HG02571 (cell line): ENCODE data around the gene C2orf80.
"Not testable (repeated sequence)": the region's sequence is repeated elsewhere in the genome, so short reads cannot be mapped to it uniquely, and the experiment has no call there.

ENCODE experiments used
- ATAC-seq: cut with Tn5 transposase; IDR thresholded peaks from one replicate; pipeline ENCODE4 v1.9.1; 2021; ENCODE audit warnings: mild to moderate bottlenecking, moderate library complexity; ENCODE audit not compliant: unreplicated experiment

Gene C2orf80

GRCh38 chr2:208179028-208179609 is 10.7 kb downstream of the C2orf80 start:
- no peak for ATAC-seq

- no peak for ATAC-seq
Measured at GRCh38 chr2:208175840-208176153, 14.0 kb downstream of the C2orf80 start.

GRCh38 chr2:208175069-208175839 is 14.6 kb downstream of the C2orf80 start:
- peak; percentile 98 for ATAC-seq

- no peak for ATAC-seq
Measured at GRCh38 chr2:208174144-208174543, 15.7 kb downstream of the C2orf80 start.

- ATAC-seq = no peak
Measured at GRCh38 chr2:208172125-208172524, 17.7 kb downstream of the C2orf80 start.

- no peak for ATAC-seq
Measured at GRCh38 chr2:208164951-208165755, 24.7 kb downstream of the C2orf80 start.

GRCh38 chr2:208163489-208163888 is 26.3 kb downstream of the C2orf80 start, which contains the start of gene CRYGA:
Gene CRYGA (minus strand): TSS chr2:208163589. CDS start chr2:208163556, 33 bp downstream.
- no peak for ATAC-seq

- no peak for ATAC-seq
Measured at GRCh38 chr2:208156439-208156838, 33.4 kb downstream of the C2orf80 start.

GRCh38 chr2:208153156-208153555 is 36.7 kb downstream of the C2orf80 start:
- ATAC-seq = no peak

- no peak for ATAC-seq
Measured at GRCh38 chr2:208150956-208151355, 38.9 kb downstream of the C2orf80 start.

GRCh38 chr2:208150094-208150493 is 39.7 kb downstream of the C2orf80 start:
- no peak for ATAC-seq

- no peak for ATAC-seq
Measured at GRCh38 chr2:208148803-208149202, 41.0 kb downstream of the C2orf80 start.

- no peak for ATAC-seq
Measured at GRCh38 chr2:208147759-208148158, 42.1 kb downstream of the C2orf80 start.

- ATAC-seq = no peak
Measured at GRCh38 chr2:208147008-208147407, 42.8 kb downstream of the C2orf80 start.

GRCh38 chr2:208146006-208146405 is 43.8 kb downstream of the C2orf80 start, which contains the start of gene CRYGB:
Gene CRYGB (minus strand): TSS chr2:208146158. CDS start chr2:208146120, 38 bp downstream.
- ATAC-seq = no peak

GRCh38 chr2:208142925-208143799 is 46.7 kb downstream of the C2orf80 start:
- no peak for ATAC-seq

- ATAC-seq = no peak
Measured at GRCh38 chr2:208142240-208142924, 47.4 kb downstream of the C2orf80 start.

- no peak for ATAC-seq
Measured at GRCh38 chr2:208139447-208139846, 50.4 kb downstream of the C2orf80 start.

- not testable (repeated sequence) for ATAC-seq
Measured at GRCh38 chr2:208138334-208138733, 51.5 kb downstream of the C2orf80 start.

GRCh38 chr2:208136716-208137094 is 53.1 kb downstream of the C2orf80 start:
- ATAC-seq = no peak
